Ishikawa (cell line): ENCODE measurements around the gene CYTH4.

Experiments
- CEBPB ChIP-seq: IDR thresholded peaks from 2 replicates; pipeline ENCODE4 v1.6.1; 2012
- EP300 ChIP-seq: IDR thresholded peaks from 2 replicates; pipeline ENCODE4 v1.6.1; 2012; ENCODE audit warnings: borderline replicate concordance
- FOXM1 ChIP-seq: IDR thresholded peaks from 2 replicates; pipeline ENCODE4 v1.6.1; 2012; ENCODE audit warnings: low read depth, borderline replicate concordance
- MAX ChIP-seq: IDR thresholded peaks from 2 replicates; pipeline ENCODE4 v1.6.1; 2012
- RAD21 ChIP-seq: IDR thresholded peaks from 2 replicates; pipeline ENCODE4 v1.6.1; 2012; ENCODE audit warnings: low read depth
- REST ChIP-seq: IDR thresholded peaks from 2 replicates; pipeline ENCODE4 v1.6.1; 2012; ENCODE audit warnings: low read depth, mild to moderate bottlenecking
- TAF1 ChIP-seq: IDR thresholded peaks from 2 replicates; pipeline ENCODE4 v1.6.1; 2012; ENCODE audit warnings: low read depth, mild to moderate bottlenecking
- TCF12 ChIP-seq: IDR thresholded peaks from 2 replicates; pipeline ENCODE4 v1.6.1; 2012; ENCODE audit warnings: low read depth
- TEAD4 ChIP-seq: IDR thresholded peaks from 2 replicates; pipeline ENCODE4 v1.6.1; 2012
- USF1 ChIP-seq: IDR thresholded peaks from 2 replicates; pipeline ENCODE4 v1.6.1; 2012
- YY1 ChIP-seq: IDR thresholded peaks from 2 replicates; pipeline ENCODE4 v1.6.1; 2012; ENCODE audit warnings: low read depth

- no peak for TF ChIP-seq TAF1
- no peak for TF ChIP-seq MAX
- TF ChIP-seq CEBPB = no peak
- no peak for TF ChIP-seq YY1
- TF ChIP-seq RAD21 = no peak
- no peak for TF ChIP-seq EP300
- TF ChIP-seq FOXM1 = no peak
- TF ChIP-seq REST = no peak
- no peak for TF ChIP-seq TCF12
- no peak for TF ChIP-seq USF1
- TF ChIP-seq TEAD4 = no peak
Measured at GRCh38 chr22:37308385-37309200, 26.3 kb downstream of the CYTH4 start.
